GM12891 (cell line): ENCODE measurements around the gene RBMS3.
"Not testable (repeated sequence)": the region's sequence is repeated elsewhere in the genome, so short reads cannot be mapped to it uniquely, and the experiment has no call there.

Experiments used
- PAX5 ChIP-seq: IDR thresholded peaks from 2 replicates; pipeline ENCODE4 v1.6.1; 2011; ENCODE audit warnings: low read length, moderate library complexity, mild to moderate bottlenecking; ENCODE audit not compliant: insufficient read depth, severe bottlenecking
- POLR2A ChIP-seq: IDR thresholded peaks from 2 replicates; pipeline ENCODE4 v1.6.1; 2011; ENCODE audit warnings: low read depth, low read length, control low read depth
- POLR2AphosphoS5 ChIP-seq: IDR thresholded peaks from 2 replicates; pipeline ENCODE4 v1.6.1; 2011; ENCODE audit warnings: low read depth, low read length, control low read depth
- POU2F2 ChIP-seq: IDR thresholded peaks from 2 replicates; pipeline ENCODE4 v1.6.1; 2011; ENCODE audit warnings: low read depth, mild to moderate bottlenecking, control low read depth, low read length, moderate library complexity
- TAF1 ChIP-seq: IDR thresholded peaks from 2 replicates; pipeline ENCODE4 v1.6.1; 2011; ENCODE audit warnings: low read depth, low read length, control low read depth

DNA sequence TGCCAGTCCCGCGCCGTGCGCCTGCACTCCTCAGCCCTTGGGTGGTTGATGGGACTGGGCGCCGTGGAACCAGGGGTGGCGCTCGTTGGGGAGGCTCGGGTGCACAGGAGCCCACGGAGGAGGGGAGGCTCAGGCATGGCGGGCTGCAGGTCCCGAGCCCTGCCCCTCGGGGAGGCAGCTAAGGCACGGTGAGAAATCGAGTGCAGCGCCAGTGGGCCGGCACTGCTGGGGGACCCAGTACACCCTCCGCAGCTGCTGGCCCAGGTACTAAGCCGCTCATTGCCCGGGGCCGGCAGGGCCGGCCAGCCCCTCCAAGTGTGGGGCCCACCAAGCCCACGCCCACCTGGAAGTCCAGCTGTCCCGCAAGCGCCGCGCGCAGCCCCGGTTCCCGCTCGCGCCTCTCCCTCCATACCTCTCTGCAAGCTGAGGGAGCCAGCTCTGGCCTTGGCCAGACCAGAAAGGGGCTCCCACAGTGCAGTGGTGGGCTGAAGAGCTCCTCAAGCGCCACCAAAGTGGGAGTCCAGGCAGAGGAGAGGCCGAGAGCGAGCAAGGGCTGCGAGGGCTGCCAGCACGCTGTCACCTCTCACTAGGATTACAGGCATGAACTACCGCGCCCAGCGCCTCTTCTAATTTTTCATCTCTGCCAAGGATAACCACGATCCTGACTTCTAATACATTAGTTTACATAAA lies 192.8 kb downstream of the RBMS3 start:
- TF ChIP-seq TAF1, POLR2A, POLR2AphosphoS5, PAX5, POU2F2: not testable (repeated sequence)
